Calu3 (cell line): ENCODE results near the gene RGS3. TPM values are rescaled to one million over a fixed set of nuclear protein-coding genes. Genes with fewer than 3 reads are reported as not detected.

Experiments
- BruUV-seq: library from RNA; stranded (reverse); fragments of 400-500 nt; replicated peaks from 2 replicates; lab custom pipeline; 2021; lab: Mats Ljungman, UMichigan
- CTCF ChIA-PET: fragments of 300-600 bp; sonication (Branson Sonifier 250); formaldehyde crosslinking; loops from one replicate; lab custom pipeline; 2022; ENCODE audit warnings: antibody characterized with exemption; lab: Charles Lee
- DNase-seq: peaks from one replicate; pipeline ENCODE4 v3.0.0; 2022
- H3K27ac Mint-ChIP-seq: one replicate; pipeline ENCODE4 v1.8.0; 2022; ENCODE audit warnings: mixed read lengths; ENCODE audit not compliant: unreplicated experiment
- H3K27me3 Mint-ChIP-seq: one replicate; pipeline ENCODE4 v1.8.0; 2022; ENCODE audit warnings: mixed read lengths; ENCODE audit not compliant: unreplicated experiment
- H3K36me3 Mint-ChIP-seq: one replicate; pipeline ENCODE4 v1.8.0; 2022; ENCODE audit warnings: mild to moderate bottlenecking, moderate library complexity, mixed read lengths; ENCODE audit not compliant: insufficient read depth, unreplicated experiment
- H3K4me1 Mint-ChIP-seq: one replicate; pipeline ENCODE4 v1.8.0; 2022; ENCODE audit warnings: mild to moderate bottlenecking, low read depth, mixed read lengths; ENCODE audit not compliant: unreplicated experiment
- H3K4me3 Mint-ChIP-seq: one replicate; pipeline ENCODE4 v1.8.0; 2022; ENCODE audit warnings: mild to moderate bottlenecking, low read depth, moderate library complexity, mixed read lengths; ENCODE audit not compliant: unreplicated experiment
- H3K9me3 Mint-ChIP-seq: one replicate; pipeline ENCODE4 v1.8.0; 2022; ENCODE audit warnings: low read depth, mixed read lengths; ENCODE audit not compliant: unreplicated experiment
- CTCF ChIP-seq: fragments of 200-600 bp; IDR thresholded peaks from one replicate; pipeline ENCODE4 v1.8.0; 2022; ENCODE audit warnings: antibody characterized with exemption; ENCODE audit not compliant: unreplicated experiment
- intact Hi-C: fragments of 100-400 bp; cut with micrococcal nuclease; formaldehyde crosslinking; loops from one replicate; pipeline ENCODE4 v1.10.0; 2022; ENCODE audit not compliant: unreplicated experiment
- total RNA-seq: library from RNA; stranded (reverse); gene quantifications from 2 replicates; pipeline ENCODE4 v1.2.3, GENCODE V29; 2022

RGS3 gene
- total RNA-seq, 1 experiment from 2014 or later, result 61.8 TPM

DNA sequence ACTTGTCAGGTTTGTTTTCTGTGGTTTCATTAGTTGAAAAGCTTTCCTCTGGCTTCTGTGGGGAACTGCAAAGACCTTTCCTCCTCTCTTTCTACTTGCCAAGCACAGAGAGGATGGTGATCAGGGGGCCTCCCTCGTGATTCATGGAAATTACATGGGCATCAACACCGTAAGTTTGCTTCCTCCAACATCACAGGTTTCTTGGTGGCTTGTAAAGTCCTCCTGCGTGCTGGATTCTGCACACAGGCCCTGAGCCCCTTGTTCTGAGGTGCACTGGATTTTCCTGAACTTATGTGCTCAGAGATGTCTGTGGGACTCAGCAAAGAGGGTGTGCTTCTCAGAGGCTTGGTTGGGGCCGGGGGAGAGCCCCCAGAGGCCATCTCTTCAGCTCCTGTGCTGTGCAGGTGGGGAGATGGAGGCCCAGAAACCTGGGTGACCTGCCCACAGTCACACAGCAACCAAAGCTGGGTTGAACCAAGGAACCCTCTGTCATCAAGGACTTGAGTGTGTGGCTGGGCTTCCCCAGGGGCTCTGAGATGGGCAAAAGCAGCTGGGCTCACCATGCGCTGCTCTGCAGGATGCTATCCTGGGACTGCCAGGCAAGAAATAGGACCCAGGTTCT, 36.5 kb downstream of the RGS3 start:
- intact Hi-C loops, result no loop called here
- BruUV-seq, result no TSS peak
- no peak overlapping the region for H3K27ac Mint-ChIP-seq
- no peak for DNase-seq
- H3K4me1 Mint-ChIP-seq, result peaks cover 11% of the 10 kb centered on the region
- H3K36me3 Mint-ChIP-seq, result peaks cover 8% of the 10 kb centered on the region
- CTCF ChIA-PET, result no interaction called here
- H3K9me3 Mint-ChIP-seq, result no peaks in the 10 kb centered on the region
- no peaks in the 10 kb centered on the region for H3K27me3 Mint-ChIP-seq
- TF ChIP-seq CTCF, result no peak
- no peak overlapping the region for H3K4me3 Mint-ChIP-seq

GRCh38 chr9:113501129-113501686, 37.7 kb downstream of the RGS3 start:
- intact Hi-C loops, result no loop called here
- DNase-seq, result no peak
- Mint-ChIP-seq H3K36me3 (no peaks in the 10 kb centered on the region), H3K4me3 (no peak overlapping the region), H3K9me3 (no peaks in the 10 kb centered on the region), H3K4me1 (peaks cover 11% of the 10 kb centered on the region), H3K27ac (no peak overlapping the region), H3K27me3 (no peaks in the 10 kb centered on the region)
- TF ChIP-seq CTCF, result no peak
- BruUV-seq, result no TSS peak
- CTCF ChIA-PET, result no interaction called here

- peaks cover 11% of the 10 kb centered on the region for H3K4me1 Mint-ChIP-seq
- H3K27ac Mint-ChIP-seq, result no peak overlapping the region
- no peaks in the 10 kb centered on the region for H3K27me3 Mint-ChIP-seq
- CTCF ChIA-PET, result no interaction called here
- intact Hi-C loops, result no loop called here
- no peaks in the 10 kb centered on the region for H3K36me3 Mint-ChIP-seq
- BruUV-seq, result no TSS peak
- DNase-seq, result no peak
- H3K4me3 Mint-ChIP-seq, result no peak overlapping the region
- no peaks in the 10 kb centered on the region for H3K9me3 Mint-ChIP-seq
- no peak for TF ChIP-seq CTCF
These were observed 38.3 kb downstream of the RGS3 start for GRCh38 chr9:113501852-113502251.

DNA sequence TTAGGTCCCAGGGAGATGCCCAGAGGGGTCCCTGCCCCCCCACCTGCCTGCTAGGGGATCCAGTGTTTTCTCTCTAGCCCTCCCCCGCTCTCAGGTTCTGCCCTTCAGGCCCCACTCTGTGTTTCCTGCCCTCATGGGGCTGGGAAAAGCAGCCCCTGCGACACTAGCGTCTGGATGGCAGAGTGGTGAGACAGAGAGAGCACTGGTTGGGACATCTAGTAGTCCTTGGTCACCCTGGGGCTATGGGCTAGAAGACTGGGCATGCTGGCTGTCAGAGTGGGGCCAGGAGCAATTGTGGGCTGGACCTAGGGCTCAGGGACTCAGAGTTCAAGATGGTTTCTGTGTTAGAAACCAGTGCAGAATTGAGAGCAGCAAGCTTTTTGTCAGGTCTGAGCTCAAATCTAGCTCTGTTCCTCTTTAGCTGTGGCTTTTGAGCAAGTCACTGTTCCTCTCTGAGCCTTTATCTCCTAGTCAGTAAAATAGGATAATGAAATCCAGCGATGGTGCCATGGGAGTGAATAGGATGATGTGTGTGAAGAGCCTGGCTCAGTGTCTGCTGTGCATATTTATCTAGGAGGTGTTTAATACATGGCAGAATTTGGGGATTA, 39.0 kb downstream of the RGS3 start:
- no peak overlapping the region for H3K4me3 Mint-ChIP-seq
- DNase-seq, result no peak
- no TSS peak for BruUV-seq
- no peaks in the 10 kb centered on the region for H3K9me3 Mint-ChIP-seq
- H3K27ac Mint-ChIP-seq, result no peak overlapping the region
- no peak for TF ChIP-seq CTCF
- intact Hi-C loops, result no loop called here
- H3K36me3 Mint-ChIP-seq, result no peaks in the 10 kb centered on the region
- H3K4me1 Mint-ChIP-seq, result peaks cover 17% of the 10 kb centered on the region
- H3K27me3 Mint-ChIP-seq, result no peaks in the 10 kb centered on the region
- CTCF ChIA-PET, result no interaction called here
